ENCODE data around the gene POLR3E. TPM values are rescaled to one million over a fixed set of nuclear protein-coding genes. Genes with fewer than 3 reads are reported as not detected.

POLR3E gene
- total and polyA plus RNA-seq, 4 donors, result 16.0 to 42.9 (median 18.3) TPM

DNA sequence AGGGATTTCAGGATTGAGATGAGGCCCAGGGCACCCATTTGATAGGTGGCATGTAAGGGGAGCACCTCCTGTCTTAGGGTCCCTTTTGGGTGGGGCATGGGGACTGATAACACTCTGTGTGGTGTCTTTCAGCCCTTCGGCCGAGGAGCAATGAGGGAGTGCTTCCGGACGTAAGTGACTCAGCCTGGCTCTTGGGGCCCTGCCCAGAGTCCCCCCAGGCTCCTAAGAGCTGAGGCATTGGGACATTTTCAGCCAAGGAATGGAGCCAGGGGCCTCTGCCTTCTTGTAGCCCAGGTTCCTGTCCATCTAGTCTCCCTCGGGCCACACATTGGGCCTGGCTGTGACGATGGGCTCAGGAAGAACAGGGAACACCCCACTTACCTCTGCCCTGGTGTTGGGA is 46.7 kb upstream of the POLR3E start:
- WGBS, result 97% methylated on average over 6 of the region's 6 CpGs
- Histone ChIP-seq H3K9me3 (ENCODE audit: control insufficient read depth in 4 of 4, low read length in 3 of 4) (peaks cover 0 to 4% (median 2%) of the 10 kb centered on the region in 4 donors), H3K27ac (ENCODE audit: low read depth in 1 of 2, low read length in 2 of 2) (no peak overlapping the region), H3K27me3 (ENCODE audit: control insufficient read depth in 4 of 4, insufficient read depth in 4 of 4, low read length in 3 of 4) (no peaks in the 10 kb centered on the region), H3K4me3 (ENCODE audit: low read depth in 1 of 3, low read length in 3 of 3) (no peak overlapping the region), H3K9ac (ENCODE audit: low read depth in 1 of 2, low read length in 2 of 2) (no peak overlapping the region), H3K4me1 (ENCODE audit: control insufficient read depth in 4 of 4, insufficient read depth in 4 of 4, low read length in 3 of 4) (no peaks in the 10 kb centered on the region), H3K36me3 (ENCODE audit: control insufficient read depth in 4 of 4, insufficient read depth in 3 of 4, low read depth in 1 of 4, low read length in 3 of 4) (peaks cover 7 to 46% (median 23%) of the 10 kb centered on the region in 4 donors)
- TF ChIP-seq SP1 (IDR thresholded peaks at IDR 0.05) (no peak), TAF1 (conservative IDR thresholded peaks at IDR 0.05) (no peak), JUND (IDR thresholded peaks at IDR 0.05) (no peak), YY1 (IDR thresholded peaks at IDR 0.05) (no peak), HNF4G (IDR thresholded peaks at IDR 0.05) (no peak), HNF4A (conservative IDR thresholded peaks at IDR 0.05) (no peak), EGR1 (IDR thresholded peaks at IDR 0.05; ENCODE audit: low read depth in 2 of 2) (no peak), FOXA2 (IDR thresholded peaks at IDR 0.05) (no peak), NR2F2 (IDR thresholded peaks at IDR 0.05) (no peak), GABPA (IDR thresholded peaks at IDR 0.05 in 1 of 2, conservative IDR thresholded peaks at IDR 0.05 in 1 of 2) (no peak), FOXA1 (IDR thresholded peaks at IDR 0.05) (no peak)
- TF ChIP-seq, protein P1, sequence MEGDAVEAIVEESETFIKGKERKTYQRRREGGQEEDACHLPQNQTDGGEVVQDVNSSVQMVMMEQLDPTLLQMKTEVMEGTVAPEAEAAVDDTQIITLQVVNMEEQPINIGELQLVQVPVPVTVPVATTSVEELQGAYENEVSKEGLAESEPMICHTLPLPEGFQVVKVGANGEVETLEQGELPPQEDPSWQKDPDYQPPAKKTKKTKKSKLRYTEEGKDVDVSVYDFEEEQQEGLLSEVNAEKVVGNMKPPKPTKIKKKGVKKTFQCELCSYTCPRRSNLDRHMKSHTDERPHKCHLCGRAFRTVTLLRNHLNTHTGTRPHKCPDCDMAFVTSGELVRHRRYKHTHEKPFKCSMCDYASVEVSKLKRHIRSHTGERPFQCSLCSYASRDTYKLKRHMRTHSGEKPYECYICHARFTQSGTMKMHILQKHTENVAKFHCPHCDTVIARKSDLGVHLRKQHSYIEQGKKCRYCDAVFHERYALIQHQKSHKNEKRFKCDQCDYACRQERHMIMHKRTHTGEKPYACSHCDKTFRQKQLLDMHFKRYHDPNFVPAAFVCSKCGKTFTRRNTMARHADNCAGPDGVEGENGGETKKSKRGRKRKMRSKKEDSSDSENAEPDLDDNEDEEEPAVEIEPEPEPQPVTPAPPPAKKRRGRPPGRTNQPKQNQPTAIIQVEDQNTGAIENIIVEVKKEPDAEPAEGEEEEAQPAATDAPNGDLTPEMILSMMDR (IDR thresholded peaks at IDR 0.05; ENCODE audit: low read depth, low read length, missing input control), result no peak
- TF ChIP-seq, protein P2, sequence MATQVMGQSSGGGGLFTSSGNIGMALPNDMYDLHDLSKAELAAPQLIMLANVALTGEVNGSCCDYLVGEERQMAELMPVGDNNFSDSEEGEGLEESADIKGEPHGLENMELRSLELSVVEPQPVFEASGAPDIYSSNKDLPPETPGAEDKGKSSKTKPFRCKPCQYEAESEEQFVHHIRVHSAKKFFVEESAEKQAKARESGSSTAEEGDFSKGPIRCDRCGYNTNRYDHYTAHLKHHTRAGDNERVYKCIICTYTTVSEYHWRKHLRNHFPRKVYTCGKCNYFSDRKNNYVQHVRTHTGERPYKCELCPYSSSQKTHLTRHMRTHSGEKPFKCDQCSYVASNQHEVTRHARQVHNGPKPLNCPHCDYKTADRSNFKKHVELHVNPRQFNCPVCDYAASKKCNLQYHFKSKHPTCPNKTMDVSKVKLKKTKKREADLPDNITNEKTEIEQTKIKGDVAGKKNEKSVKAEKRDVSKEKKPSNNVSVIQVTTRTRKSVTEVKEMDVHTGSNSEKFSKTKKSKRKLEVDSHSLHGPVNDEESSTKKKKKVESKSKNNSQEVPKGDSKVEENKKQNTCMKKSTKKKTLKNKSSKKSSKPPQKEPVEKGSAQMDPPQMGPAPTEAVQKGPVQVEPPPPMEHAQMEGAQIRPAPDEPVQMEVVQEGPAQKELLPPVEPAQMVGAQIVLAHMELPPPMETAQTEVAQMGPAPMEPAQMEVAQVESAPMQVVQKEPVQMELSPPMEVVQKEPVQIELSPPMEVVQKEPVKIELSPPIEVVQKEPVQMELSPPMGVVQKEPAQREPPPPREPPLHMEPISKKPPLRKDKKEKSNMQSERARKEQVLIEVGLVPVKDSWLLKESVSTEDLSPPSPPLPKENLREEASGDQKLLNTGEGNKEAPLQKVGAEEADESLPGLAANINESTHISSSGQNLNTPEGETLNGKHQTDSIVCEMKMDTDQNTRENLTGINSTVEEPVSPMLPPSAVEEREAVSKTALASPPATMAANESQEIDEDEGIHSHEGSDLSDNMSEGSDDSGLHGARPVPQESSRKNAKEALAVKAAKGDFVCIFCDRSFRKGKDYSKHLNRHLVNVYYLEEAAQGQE (IDR thresholded peaks at IDR 0.05), result no peak
- TF ChIP-seq, protein P3, sequence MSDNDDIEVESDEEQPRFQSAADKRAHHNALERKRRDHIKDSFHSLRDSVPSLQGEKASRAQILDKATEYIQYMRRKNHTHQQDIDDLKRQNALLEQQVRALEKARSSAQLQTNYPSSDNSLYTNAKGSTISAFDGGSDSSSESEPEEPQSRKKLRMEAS (IDR thresholded peaks at IDR 0.05), result no peak
- TF ChIP-seq, protein P4, sequence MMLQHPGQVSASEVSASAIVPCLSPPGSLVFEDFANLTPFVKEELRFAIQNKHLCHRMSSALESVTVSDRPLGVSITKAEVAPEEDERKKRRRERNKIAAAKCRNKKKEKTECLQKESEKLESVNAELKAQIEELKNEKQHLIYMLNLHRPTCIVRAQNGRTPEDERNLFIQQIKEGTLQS (IDR thresholded peaks at IDR 0.05), result no peak
- TF ChIP-seq, protein P5, sequence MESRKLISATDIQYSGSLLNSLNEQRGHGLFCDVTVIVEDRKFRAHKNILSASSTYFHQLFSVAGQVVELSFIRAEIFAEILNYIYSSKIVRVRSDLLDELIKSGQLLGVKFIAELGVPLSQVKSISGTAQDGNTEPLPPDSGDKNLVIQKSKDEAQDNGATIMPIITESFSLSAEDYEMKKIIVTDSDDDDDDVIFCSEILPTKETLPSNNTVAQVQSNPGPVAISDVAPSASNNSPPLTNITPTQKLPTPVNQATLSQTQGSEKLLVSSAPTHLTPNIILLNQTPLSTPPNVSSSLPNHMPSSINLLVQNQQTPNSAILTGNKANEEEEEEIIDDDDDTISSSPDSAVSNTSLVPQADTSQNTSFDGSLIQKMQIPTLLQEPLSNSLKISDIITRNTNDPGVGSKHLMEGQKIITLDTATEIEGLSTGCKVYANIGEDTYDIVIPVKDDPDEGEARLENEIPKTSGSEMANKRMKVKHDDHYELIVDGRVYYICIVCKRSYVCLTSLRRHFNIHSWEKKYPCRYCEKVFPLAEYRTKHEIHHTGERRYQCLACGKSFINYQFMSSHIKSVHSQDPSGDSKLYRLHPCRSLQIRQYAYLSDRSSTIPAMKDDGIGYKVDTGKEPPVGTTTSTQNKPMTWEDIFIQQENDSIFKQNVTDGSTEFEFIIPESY (IDR thresholded peaks at IDR 0.05), result no peak
- no peak for DNase-seq (ENCODE audit: low spot score)

DNA sequence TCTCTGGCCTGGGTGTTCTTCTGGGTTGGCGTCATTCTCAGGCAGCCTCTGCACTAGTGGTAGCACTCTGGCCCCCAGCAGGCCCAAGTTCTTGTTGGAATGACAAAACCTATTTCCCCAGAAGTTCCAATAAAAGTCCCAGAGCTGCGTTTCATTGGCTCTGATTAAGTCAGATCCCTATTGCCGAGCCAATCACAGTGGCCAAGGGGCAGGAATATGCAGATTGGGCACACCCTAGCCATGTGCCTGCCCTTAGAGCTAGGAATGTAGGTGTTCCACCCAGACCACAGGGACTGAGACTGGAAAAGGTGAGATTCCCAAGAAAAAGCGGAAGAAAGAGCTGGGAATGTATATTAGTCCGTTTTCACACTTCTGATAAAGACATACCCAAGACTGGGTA is 44.9 kb upstream of the POLR3E start:
- H3K9me3 ChIP-seq (ENCODE audit: control insufficient read depth in 4 of 4, low read length in 3 of 4), result peaks cover 0 to 4% (median 2%) of the 10 kb centered on the region in 4 donors
- WGBS, result 87% methylated on average over 5 of the region's 5 CpGs
- no peak overlapping the region for H3K27ac ChIP-seq (ENCODE audit: low read depth in 1 of 2, low read length in 2 of 2)
- no peak for DNase-seq (ENCODE audit: low spot score)
- H3K9ac ChIP-seq (ENCODE audit: low read depth in 1 of 2, low read length in 2 of 2), result no peak overlapping the region
- H3K27me3 ChIP-seq (ENCODE audit: control insufficient read depth in 4 of 4, insufficient read depth in 4 of 4, low read length in 3 of 4), result no peaks in the 10 kb centered on the region
- H3K4me1 ChIP-seq (ENCODE audit: control insufficient read depth in 4 of 4, insufficient read depth in 4 of 4, low read length in 3 of 4), result no peaks in the 10 kb centered on the region
- peaks cover 16 to 51% (median 29%) of the 10 kb centered on the region in 4 donors for H3K36me3 ChIP-seq (ENCODE audit: control insufficient read depth in 4 of 4, insufficient read depth in 3 of 4, low read depth in 1 of 4, low read length in 3 of 4)
- H3K4me3 ChIP-seq (ENCODE audit: low read depth in 1 of 3, low read length in 3 of 3), result no peak overlapping the region
- TF ChIP-seq HNF4G (IDR thresholded peaks at IDR 0.05) (no peak), HNF4A (conservative IDR thresholded peaks at IDR 0.05) (no peak), RAD21 (IDR thresholded peaks at IDR 0.05) (no peak), FOXA1 (IDR thresholded peaks at IDR 0.05) (no peak), JUND (IDR thresholded peaks at IDR 0.05) (no peak), FOXA2 (IDR thresholded peaks at IDR 0.05) (no peak), EGR1 (IDR thresholded peaks at IDR 0.05; ENCODE audit: low read depth in 2 of 2) (no peak), GABPA (IDR thresholded peaks at IDR 0.05 in 1 of 2, conservative IDR thresholded peaks at IDR 0.05 in 1 of 2) (no peak), SP1 (IDR thresholded peaks at IDR 0.05) (no peak)
- TF ChIP-seq, protein P5 (IDR thresholded peaks at IDR 0.05), result no peak
- TF ChIP-seq, protein P1 (IDR thresholded peaks at IDR 0.05; ENCODE audit: low read depth, low read length, missing input control), result no peak
- TF ChIP-seq, protein P3 (IDR thresholded peaks at IDR 0.05), result no peak
- TF ChIP-seq, protein P4 (IDR thresholded peaks at IDR 0.05), result no peak
